Erythroblast (primary cell): ENCODE results near the gene AGRP.

Experiments
- DNase-seq, 2 experiments: peaks; one replicate each; lab custom pipeline; 2025; lab: John Stamatoyannopoulos, UW
- GATA1 ChIP-seq: IDR thresholded peaks from 2 replicates; pipeline ENCODE4 v1.6.1; 2011; ENCODE audit warnings: low read depth, mild to moderate bottlenecking, control low read depth, low read length, moderate library complexity
- POLR2A ChIP-seq: IDR thresholded peaks from 2 replicates; pipeline ENCODE4 v1.6.1; 2011; ENCODE audit warnings: mild to moderate bottlenecking, low read length

Gene AGRP

GRCh38 chr16:67483731-67484525 lies 581 bp upstream of the AGRP start:
- DNase-seq = no peak
- TF ChIP-seq POLR2A (no peak), GATA1 (no peak)

GRCh38 chr16:67482233-67482924 lies 968 bp downstream of the AGRP start:
- TF ChIP-seq GATA1 (no peak), POLR2A (no peak)
- DNase-seq = no peak

- no peak for TF ChIP-seq POLR2A
- TF ChIP-seq GATA1 = no peak
- DNase-seq = peak; percentile 72 to 79
Observed at GRCh38 chr16:67481561-67482232, 1.6 kb downstream of the AGRP start.

GRCh38 chr16:67480833-67481560 lies 2.4 kb downstream of the AGRP start, which contains the start of gene ATP6V0D1:
Gene ATP6V0D1, minus strand, starts transcription at chr16:67481157. Its CDS starts 71 bp downstream, at chr16:67481086.
- TF ChIP-seq GATA1 (no peak), POLR2A (peak; percentile 96)
- peak; percentile 99 to 100 for DNase-seq

- no peak for DNase-seq
- TF ChIP-seq POLR2A (no peak), GATA1 (no peak)
Observed at GRCh38 chr16:67477960-67478554, 5.3 kb downstream of the AGRP start.

- no peak for TF ChIP-seq GATA1
- TF ChIP-seq POLR2A = no peak
- peak; percentile 48 to 55 for DNase-seq
Observed at GRCh38 chr16:67474551-67475455, 8.5 kb downstream of the AGRP start.

GRCh38 chr16:67471758-67472384 lies 11.5 kb downstream of the AGRP start:
- no peak for DNase-seq
- TF ChIP-seq POLR2A (no peak), GATA1 (no peak)

- DNase-seq = peak; percentile 55 to 84
- TF ChIP-seq POLR2A = no peak
- TF ChIP-seq GATA1 = no peak
Observed at GRCh38 chr16:67470359-67470758, 13.0 kb downstream of the AGRP start.

GRCh38 chr16:67468731-67469130 lies 14.6 kb downstream of the AGRP start:
- TF ChIP-seq GATA1 (no peak), POLR2A (no peak)
- DNase-seq = no peak

GRCh38 chr16:67466581-67466980 lies 16.8 kb downstream of the AGRP start:
- TF ChIP-seq GATA1 = no peak
- no peak for TF ChIP-seq POLR2A
- no peak for DNase-seq

GRCh38 chr16:67464565-67464964 lies 18.8 kb downstream of the AGRP start:
- TF ChIP-seq GATA1 = no peak
- TF ChIP-seq POLR2A = no peak
- no peak for DNase-seq

- no peak for DNase-seq
- TF ChIP-seq POLR2A = no peak
- TF ChIP-seq GATA1 = no peak
Observed at GRCh38 chr16:67463691-67464090, 19.7 kb downstream of the AGRP start.
